SU-DHL-6 (cell line): ENCODE measurements around the gene BBS1.

Experiments
- H2AFZ ChIP-seq: fragments of 200-600 bp; sonication (generic); 2 replicates; pipeline ENCODE4 v1.6.1; 2014; ENCODE audit warnings: low read depth, mild to moderate bottlenecking, moderate library complexity, mixed read lengths, antibody characterized with exemption, low read length; ENCODE audit not compliant: severe bottlenecking
- H3F3A ChIP-seq: fragments of 200-600 bp; shearing (Covaris generic); 2 replicates; pipeline ENCODE4 v1.6.0; 2016; ENCODE audit warnings: antibody characterized with exemption, mild to moderate bottlenecking; ENCODE audit not compliant: insufficient read depth
- H3K27ac ChIP-seq: fragments of 200-600 bp; sonication (generic); 2 replicates; pipeline ENCODE4 v1.5.1; 2016; ENCODE audit warnings: low read depth, mild to moderate bottlenecking, low read length, moderate library complexity, mixed read lengths
- H3K27me3 ChIP-seq: fragments of 200-600 bp; sonication (generic), shearing (Covaris generic); 2 replicates; pipeline ENCODE4 v1.6.0; 2014; ENCODE audit warnings: mild to moderate bottlenecking, low read length
- H3K36me3 ChIP-seq: fragments of 200-600 bp; sonication (generic); 2 replicates; pipeline ENCODE4 v1.6.1; 2014; ENCODE audit warnings: mild to moderate bottlenecking, low read length, mixed read lengths
- H3K4me2 ChIP-seq: fragments of 300-600, 200-600 bp; shearing (Covaris generic), sonication (generic); 2 replicates; pipeline ENCODE4 v1.6.0; 2014; ENCODE audit warnings: low read length, low read depth, mild to moderate bottlenecking; ENCODE audit not compliant: poor library complexity, severe bottlenecking
- H3K4me3 ChIP-seq: fragments of 200-600 bp; sonication (generic); 2 replicates; pipeline ENCODE4 v1.5.1; 2014; ENCODE audit warnings: antibody characterized with exemption, low read length, mild to moderate bottlenecking, mixed read lengths; ENCODE audit not compliant: insufficient read depth, poor library complexity, severe bottlenecking
- H3K79me2 ChIP-seq: fragments of 200-600 bp; sonication (generic); 2 replicates; pipeline ENCODE4 v1.6.1; 2014; ENCODE audit warnings: mild to moderate bottlenecking, low read length, moderate library complexity; ENCODE audit not compliant: insufficient read depth
- H3K9ac ChIP-seq: fragments of 200-600 bp; sonication (generic); 2 replicates; pipeline ENCODE4 v1.7.0; 2014; ENCODE audit warnings: mild to moderate bottlenecking, low read length
- H3K9me2 ChIP-seq: fragments of 200-600 bp; sonication (generic); replicated peaks from 2 replicates; pipeline ENCODE4 v1.6.1; 2014; ENCODE audit warnings: low read length; ENCODE audit not compliant: insufficient read depth
- H3K9me3 ChIP-seq: fragments of 200-600 bp; sonication (generic); 2 replicates; pipeline ENCODE4 v1.6.1; 2014; ENCODE audit warnings: low read length, mixed read lengths; ENCODE audit not compliant: insufficient read depth
- H4K20me1 ChIP-seq: fragments of 200-600 bp; sonication (generic); 2 replicates; pipeline ENCODE4 v1.6.1; 2014; ENCODE audit warnings: low read depth, mild to moderate bottlenecking, antibody characterized with exemption, low read length, moderate library complexity, mixed read lengths
- CTCF ChIP-seq: fragments of 200-600 bp; sonication (generic); IDR thresholded peaks from one replicate; pipeline ENCODE4 v1.5.1; 2017; ENCODE audit warnings: antibody characterized with exemption, mild to moderate bottlenecking, low read length, moderate library complexity; ENCODE audit not compliant: insufficient read depth, poor library complexity, severe bottlenecking
- EZH2phosphoT487 ChIP-seq: fragments of 200-600 bp; sonication (generic), shearing (Covaris generic); conservative IDR thresholded peaks from 2 replicates; pipeline ENCODE4 v1.6.1; 2018; ENCODE audit warnings: mild to moderate bottlenecking, antibody characterized with exemption, low read length, moderate library complexity, mixed read lengths

The BBS1 gene

GRCh38 chr11:66524304-66525040 lies 14.0 kb downstream of the BBS1 start:
- no peaks in the 10 kb centered on the region for H3K36me3 ChIP-seq
- no peaks in the 10 kb centered on the region for H3K9me3 ChIP-seq
- no peaks in the 10 kb centered on the region for H3K27me3 ChIP-seq
- H3K4me2 ChIP-seq: no peak overlapping the region
- no peaks in the 10 kb centered on the region for H3K79me2 ChIP-seq
- no peak overlapping the region for H3K27ac ChIP-seq
- no peaks in the 10 kb centered on the region for H3K9me2 ChIP-seq
- H2AFZ ChIP-seq: no peak overlapping the region
- TF ChIP-seq CTCF (no peak), EZH2phosphoT487 (no peak)
- no peaks in the 10 kb centered on the region for H4K20me1 ChIP-seq
- no peaks in the 10 kb centered on the region for H3F3A ChIP-seq
- H3K9ac ChIP-seq: no peak overlapping the region
- H3K4me3 ChIP-seq: no peak overlapping the region

- Histone ChIP-seq H3K4me3 (no peak overlapping the region), H3K27me3 (no peaks in the 10 kb centered on the region), H3K9me3 (no peaks in the 10 kb centered on the region), H3K27ac (no peak overlapping the region), H3F3A (no peaks in the 10 kb centered on the region), H3K79me2 (no peaks in the 10 kb centered on the region), H3K4me2 (no peak overlapping the region), H3K9me2 (no peaks in the 10 kb centered on the region), H3K9ac (no peak overlapping the region), H3K36me3 (no peaks in the 10 kb centered on the region), H4K20me1 (no peaks in the 10 kb centered on the region), H2AFZ (no peak overlapping the region)
- TF ChIP-seq CTCF (no peak), EZH2phosphoT487 (no peak)
These were observed 18.6 kb downstream of the BBS1 start for GRCh38 chr11:66529069-66529468.

GRCh38 chr11:66529655-66530054 lies 19.2 kb downstream of the BBS1 start:
- TF ChIP-seq CTCF: no peak
- no peak for TF ChIP-seq EZH2phosphoT487
- no peaks in the 10 kb centered on the region for H3K27me3 ChIP-seq
- H3K9me3 ChIP-seq: no peaks in the 10 kb centered on the region
- H3K79me2 ChIP-seq: no peaks in the 10 kb centered on the region
- H3F3A ChIP-seq: no peaks in the 10 kb centered on the region
- H3K27ac ChIP-seq: no peak overlapping the region
- no peaks in the 10 kb centered on the region for H3K9me2 ChIP-seq
- no peak overlapping the region for H3K9ac ChIP-seq
- no peak overlapping the region for H3K4me3 ChIP-seq
- H3K4me2 ChIP-seq: no peak overlapping the region
- no peaks in the 10 kb centered on the region for H4K20me1 ChIP-seq
- no peak overlapping the region for H2AFZ ChIP-seq
- H3K36me3 ChIP-seq: no peaks in the 10 kb centered on the region
